GM21737 (cell line): ENCODE measurements around the gene GM2A.

Experiments
- ATAC-seq: cut with Tn5 transposase; IDR thresholded peaks from one replicate; pipeline ENCODE4 v1.9.1; 2021; ENCODE audit warnings: mild to moderate bottlenecking, moderate library complexity; ENCODE audit not compliant: unreplicated experiment

The GM2A gene

GRCh38 chr5:151252762-151253604 lies at the start of gene GM2A:
TSS of gene GM2A (plus strand) at chr5:151253185. CDS start at chr5:151253217, 32 bp downstream.
- peak; percentile 86 for ATAC-seq

DNA sequence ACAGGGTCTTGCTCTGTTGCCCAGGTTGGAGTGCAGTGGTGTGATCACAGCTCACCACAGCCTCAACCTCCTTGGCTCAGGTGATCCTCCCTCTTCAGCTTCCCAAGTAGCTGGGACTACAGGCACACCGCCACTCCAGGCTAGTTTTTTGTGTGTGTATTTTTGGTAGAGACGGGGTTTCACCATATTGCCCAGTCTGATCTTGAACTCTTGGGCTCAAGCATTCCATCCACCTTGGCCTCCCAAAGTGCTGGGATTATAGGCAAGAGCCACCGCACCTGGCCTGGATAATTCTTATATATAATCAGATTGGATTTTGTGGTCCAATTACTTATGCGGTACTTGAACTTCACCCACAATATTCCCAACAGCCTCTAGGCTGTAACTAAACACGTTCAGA lies 48.9 kb upstream of the GM2A start:
- no peak for ATAC-seq

DNA sequence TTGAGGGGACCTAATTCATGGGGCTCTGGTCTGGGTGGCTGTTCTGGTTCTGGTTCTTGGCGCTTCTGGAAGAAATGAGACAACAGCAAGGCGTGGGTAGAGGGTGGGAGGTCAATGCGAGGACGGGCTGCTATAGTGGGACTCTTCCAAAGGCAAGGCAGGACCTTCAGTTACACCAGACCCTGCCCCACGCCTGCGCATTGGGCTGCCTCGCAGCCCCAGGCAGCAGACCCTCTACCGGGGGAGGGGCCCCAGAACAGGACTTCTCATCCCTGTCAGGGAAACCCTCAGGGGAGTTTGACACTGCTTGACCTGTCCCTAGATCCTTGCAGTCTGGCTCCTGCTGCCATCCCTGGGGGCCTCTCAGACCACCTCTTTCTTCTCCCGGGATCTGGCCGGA lies 47.6 kb upstream of the GM2A start:
- ATAC-seq: no peak

DNA sequence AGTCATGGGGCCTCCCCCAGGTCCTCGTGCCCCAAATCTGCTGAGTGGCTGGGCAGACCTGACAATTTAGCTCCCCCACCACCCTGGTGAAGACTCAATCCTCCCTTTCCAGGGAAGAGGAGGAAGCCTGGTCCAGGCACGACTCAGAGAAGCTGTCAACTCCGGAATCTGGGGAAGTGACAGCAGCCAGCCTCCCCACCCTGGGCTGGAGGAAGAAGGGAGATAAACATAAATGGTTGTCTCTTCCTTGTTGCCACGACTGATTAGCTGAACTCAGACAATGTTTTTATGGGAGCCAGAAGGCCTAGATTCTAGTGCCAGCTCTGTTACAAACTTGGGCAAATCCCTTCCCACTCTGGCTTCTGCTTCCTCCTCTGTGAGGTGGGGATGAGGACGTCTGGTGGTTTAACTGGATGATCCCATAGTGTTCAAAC lies 44.5 kb upstream of the GM2A start:
- ATAC-seq: no peak

GRCh38 chr5:151212406-151212798 lies 40.6 kb upstream of the GM2A start:
- no peak for ATAC-seq

GRCh38 chr5:151213803-151214613 lies 39.0 kb upstream of the GM2A start:
- ATAC-seq: peak; percentile 81

- peak; percentile 53 for ATAC-seq
Measured at GRCh38 chr5:151214614-151215545, 38.1 kb upstream of the GM2A start.

- no peak for ATAC-seq
Measured at GRCh38 chr5:151215546-151215880, 37.5 kb upstream of the GM2A start.

GRCh38 chr5:151216781-151217180 lies 36.2 kb upstream of the GM2A start:
- no peak for ATAC-seq

- no peak for ATAC-seq
Measured at GRCh38 chr5:151218177-151218576, 34.8 kb upstream of the GM2A start.

- ATAC-seq: no peak
Measured at GRCh38 chr5:151219138-151219537, 33.8 kb upstream of the GM2A start.

DNA sequence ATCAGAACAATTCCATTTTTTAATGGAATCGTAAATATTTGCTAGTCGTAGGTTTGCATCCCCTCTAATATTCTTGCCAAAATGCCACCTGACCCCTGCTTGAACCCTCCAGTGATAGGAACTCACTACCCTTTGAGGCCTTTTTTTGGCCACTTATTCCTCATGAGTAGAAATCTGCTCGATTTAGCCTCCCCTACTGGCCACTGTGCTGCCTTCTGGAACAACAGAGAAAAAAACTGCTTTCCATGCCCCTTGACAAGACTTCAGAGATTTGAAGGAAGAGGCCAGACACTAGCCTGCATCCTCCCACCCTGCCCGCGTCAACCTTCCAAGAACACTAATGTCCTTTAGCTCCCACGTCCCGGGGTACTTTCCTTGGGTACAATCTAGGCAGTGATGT lies 33.2 kb upstream of the GM2A start:
- ATAC-seq: no peak

GRCh38 chr5:151221574-151221973 lies 31.4 kb upstream of the GM2A start:
- ATAC-seq: no peak

DNA sequence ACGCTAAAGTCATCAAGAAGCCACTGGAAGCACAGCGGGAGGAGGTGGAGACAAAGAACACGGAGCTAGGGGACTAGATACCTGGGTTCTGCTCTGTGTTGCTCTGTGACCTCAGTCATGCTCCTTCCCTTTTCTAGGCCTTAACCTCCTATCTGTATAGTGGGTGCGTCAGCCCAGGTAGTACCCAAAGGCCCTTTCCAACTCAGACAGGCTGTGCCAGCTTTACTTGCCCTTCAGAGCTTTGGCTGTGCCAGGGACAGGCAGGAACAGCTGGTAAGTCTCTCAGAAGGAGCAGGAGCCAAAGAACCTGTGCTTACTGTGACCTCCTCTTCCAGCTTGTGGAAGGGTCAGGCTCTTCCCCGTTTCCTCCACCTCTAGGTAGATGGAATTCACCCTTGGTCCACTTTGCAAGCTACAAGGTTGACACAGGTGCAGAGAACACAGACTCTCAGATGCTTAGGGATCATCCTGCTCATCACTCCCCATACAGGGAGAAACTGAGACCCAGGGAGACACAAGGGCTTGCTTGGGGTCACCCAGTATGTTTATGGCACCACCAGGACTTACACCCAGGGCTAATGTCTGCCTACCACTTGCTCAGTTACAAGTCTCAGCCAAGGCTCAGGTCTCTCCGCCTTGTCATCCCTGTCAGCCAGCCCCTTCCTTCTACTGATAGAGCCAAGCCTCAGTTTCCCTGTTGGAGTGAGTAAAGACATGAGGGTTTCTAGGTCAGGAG lies 30.8 kb upstream of the GM2A start:
- no peak for ATAC-seq

DNA sequence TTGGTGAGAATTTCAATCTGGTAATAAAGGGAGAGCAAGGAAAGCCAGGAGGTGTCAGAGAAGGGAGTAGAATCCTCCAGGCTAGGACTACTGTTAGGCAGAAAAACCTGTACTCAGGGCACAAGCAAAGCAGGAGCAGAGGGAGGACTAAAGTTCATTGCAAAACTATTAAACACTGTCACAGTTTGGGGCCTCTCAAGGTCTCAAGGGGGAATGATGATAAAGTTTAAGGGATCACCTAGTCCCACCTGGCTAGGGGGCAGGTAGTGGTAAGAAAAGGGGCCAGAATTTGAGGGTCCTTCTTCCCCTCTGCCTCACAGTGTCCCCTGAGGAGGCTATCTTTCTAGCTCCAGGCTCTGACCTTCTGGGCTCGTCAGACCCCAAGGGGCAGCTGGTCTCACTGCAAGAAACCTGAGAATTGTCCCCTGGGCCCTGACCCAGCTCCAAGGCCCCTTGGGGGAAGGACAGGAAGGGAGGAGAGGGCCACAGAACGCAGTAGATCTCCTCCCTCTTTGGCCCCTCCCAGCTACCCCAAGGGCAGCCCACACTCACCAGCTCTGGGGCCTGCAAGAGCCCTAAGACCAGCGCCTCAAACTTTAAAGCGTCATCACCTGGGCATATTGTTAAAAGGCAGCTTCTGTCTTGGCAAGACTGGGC lies 30.1 kb upstream of the GM2A start:
- peak; percentile 70 for ATAC-seq

- peak; percentile 61 for ATAC-seq
Measured at GRCh38 chr5:151223447-151224264, 29.3 kb upstream of the GM2A start, which contains the start of gene CCDC69. TSS of gene CCDC69 (minus strand) at chr5:151224092. CDS start at chr5:151223970, 122 bp downstream.

DNA sequence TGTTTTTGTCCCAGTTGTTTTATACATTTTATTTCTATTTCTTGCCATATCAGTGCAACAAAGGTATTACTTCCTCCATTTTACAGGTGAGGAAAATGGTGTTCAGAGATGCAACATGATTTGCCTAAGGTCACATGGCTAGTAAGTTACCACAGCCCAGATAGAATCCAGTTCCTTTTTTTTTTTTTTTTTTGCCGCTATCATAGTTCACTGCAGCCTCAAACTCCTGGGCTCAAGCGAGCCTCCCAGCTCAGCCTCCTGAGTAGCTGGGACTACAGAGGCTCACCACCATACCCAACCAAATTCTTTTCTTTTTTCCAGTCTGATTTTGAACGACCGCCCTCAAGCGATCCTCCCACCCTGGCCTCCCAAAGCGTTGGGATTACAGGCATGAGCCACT lies 28.6 kb upstream of the GM2A start:
- ATAC-seq: no peak

- no peak for ATAC-seq
Measured at GRCh38 chr5:151225071-151225470, 27.9 kb upstream of the GM2A start.

DNA sequence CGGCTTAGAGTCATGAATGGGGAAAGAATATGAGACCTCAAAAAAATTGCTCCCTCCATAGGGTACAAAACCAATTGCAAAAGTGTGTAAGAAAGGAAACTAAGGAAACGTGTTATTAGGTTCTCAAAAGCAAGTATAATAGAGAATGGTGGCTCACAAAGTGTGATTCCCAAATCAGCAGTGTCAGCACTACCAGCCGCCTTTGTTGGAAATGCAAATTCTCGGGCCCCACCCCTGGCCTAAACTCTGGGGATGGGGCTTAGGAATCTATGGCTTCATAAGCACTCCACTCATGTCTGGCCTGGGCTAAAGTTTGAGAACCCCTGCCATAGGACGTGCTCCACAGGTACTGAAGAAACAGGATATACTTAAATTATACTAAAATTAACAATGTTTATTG lies 27.5 kb upstream of the GM2A start:
- ATAC-seq: no peak
